GM20000 (cell line): ENCODE data around the gene PRR18.

Experiments used
- DNase-seq: peaks from one replicate; pipeline ENCODE4 v3.0.0; 2012; ENCODE audit warnings: low spot score
- TF ChIP-seq, protein P1 (sequence below): IDR thresholded peaks from 2 replicates; pipeline ENCODE4 v1.5.1; 2012; ENCODE audit warnings: mild to moderate bottlenecking, control low read depth; ENCODE audit errors: extremely low read depth, missing control alignments

The PRR18 gene

DNA sequence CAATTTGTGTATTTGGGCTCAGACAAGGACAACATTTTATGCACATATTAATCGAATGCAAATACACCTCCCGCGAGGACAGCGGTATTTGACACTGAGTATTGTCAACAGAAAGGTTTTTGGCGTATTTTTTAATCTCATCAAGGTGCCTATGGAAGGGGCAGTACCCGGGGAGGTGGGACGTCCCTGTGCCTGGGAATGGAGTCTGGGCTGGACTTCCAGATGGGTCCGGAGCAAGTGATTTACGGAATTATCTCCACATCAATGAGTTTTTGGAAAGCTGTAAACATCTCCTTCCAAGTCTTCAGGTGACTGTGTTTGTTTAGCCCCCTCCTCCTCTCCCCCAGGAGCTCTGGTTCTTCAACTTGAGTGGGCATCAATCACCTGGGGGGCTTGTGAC lies 39.8 kb downstream of the PRR18 start:
- no peak for DNase-seq
- TF ChIP-seq, protein P1, sequence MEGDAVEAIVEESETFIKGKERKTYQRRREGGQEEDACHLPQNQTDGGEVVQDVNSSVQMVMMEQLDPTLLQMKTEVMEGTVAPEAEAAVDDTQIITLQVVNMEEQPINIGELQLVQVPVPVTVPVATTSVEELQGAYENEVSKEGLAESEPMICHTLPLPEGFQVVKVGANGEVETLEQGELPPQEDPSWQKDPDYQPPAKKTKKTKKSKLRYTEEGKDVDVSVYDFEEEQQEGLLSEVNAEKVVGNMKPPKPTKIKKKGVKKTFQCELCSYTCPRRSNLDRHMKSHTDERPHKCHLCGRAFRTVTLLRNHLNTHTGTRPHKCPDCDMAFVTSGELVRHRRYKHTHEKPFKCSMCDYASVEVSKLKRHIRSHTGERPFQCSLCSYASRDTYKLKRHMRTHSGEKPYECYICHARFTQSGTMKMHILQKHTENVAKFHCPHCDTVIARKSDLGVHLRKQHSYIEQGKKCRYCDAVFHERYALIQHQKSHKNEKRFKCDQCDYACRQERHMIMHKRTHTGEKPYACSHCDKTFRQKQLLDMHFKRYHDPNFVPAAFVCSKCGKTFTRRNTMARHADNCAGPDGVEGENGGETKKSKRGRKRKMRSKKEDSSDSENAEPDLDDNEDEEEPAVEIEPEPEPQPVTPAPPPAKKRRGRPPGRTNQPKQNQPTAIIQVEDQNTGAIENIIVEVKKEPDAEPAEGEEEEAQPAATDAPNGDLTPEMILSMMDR, result no peak

DNA sequence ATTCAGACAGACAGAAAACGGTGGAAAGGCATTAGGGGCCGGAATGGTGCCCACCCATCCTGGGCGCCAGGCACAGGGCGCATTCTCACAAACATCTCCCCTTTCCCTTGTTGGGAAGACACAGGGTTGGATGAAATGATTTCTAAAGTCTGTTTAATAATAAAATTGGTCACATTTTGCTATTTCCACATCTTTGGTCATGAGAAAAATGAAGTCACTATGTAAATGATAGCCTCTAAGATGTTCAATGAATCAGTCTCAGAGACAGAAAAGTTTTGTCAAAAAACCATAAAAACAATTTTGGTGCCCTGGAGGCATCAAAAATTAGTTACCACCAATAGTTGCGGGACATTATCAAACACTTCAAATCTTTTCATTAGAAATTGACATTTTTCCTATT lies 40.7 kb downstream of the PRR18 start:
- TF ChIP-seq, protein P1, result no peak
- DNase-seq, result no peak

DNA sequence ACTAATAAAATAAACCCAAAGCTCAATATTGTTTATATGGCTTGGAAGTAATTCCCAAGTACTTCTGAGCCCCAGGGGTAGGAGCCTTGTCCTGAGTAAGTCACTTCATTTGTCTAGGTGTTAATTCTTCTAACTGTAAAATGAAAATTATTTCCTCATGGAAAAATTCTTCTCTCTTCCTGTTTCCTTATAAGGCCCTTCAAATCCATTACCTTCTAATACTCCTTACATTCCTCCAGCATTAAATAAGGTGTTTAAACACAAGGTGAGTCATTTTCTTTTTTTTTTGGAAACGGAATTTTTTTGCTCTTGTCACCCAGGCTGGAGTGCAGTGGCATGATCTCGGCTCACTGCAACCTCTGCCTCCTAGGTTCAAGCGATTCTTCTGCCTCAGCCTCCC lies 41.9 kb downstream of the PRR18 start:
- TF ChIP-seq, protein P1, result no peak
- no peak for DNase-seq

DNA sequence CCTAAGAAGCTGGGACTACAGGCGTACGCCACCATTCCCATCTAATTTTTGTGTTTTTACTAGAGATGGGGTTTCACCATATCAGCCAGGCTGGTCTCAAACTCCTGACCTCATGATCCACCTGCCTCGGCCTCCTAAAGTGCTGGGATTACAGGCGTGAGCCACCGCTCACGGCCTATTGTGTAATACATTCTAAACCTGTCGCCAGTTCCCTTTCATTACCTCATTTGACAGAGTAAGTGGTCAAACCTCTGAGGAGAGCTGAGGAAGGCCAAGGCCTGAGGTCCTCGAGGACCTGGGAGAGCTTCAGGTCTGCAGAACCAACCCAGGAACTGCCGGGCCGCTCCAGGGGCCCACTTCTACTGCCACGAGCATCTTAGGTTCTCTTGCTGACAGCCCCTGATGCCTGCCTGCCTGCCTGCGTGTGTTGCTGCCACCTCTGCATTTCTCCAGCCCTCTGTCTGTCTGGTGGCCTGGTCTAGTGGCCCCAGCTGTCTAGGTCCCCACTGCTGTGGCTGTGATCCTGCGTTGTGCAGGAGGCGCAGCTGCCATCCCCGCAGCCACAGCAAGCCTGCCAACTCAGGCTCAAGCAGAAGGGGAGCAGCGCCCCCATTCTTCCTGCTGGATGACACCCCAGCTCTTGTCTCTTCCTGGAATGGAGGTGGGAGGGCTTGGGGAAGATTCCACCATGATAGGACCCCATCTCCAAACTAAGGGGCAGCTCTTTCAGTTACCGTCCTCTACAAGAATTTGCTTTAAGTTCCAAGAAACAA lies 45.3 kb downstream of the PRR18 start:
- TF ChIP-seq, protein P1, result no peak
- no peak for DNase-seq

DNA sequence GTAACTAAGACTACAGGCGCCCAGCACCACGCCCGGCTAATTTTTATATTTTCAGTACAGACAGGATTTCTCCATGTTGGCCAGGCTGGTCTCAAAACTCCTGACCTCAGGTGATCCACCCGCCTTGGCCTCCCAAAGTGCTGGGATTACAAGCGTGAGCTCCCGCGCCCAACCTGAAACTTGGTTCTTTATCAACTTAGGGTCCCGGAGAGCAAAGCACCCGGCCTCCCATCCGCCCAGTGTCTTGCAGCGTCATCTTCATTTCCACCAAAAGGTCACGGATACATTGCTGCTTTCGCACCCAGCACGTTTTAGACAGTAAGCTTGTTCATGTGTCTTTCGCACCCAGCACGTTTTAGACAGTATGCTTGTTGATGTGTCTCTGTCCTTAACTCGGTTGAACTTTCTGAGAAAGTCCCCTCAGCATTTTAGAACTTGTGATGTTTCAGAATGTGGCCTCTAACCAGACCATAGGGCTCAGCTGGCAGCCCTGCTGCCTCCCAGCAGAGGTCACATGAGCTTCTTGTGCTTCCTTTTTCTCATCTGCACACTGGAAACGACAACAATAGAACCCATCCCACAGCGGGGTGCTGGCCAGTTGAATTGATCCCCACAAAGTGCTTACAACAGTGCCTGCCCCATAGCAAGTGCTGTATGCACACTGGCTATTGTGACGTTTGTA lies 48.8 kb downstream of the PRR18 start:
- DNase-seq, result no peak
- TF ChIP-seq, protein P1, result no peak

DNA sequence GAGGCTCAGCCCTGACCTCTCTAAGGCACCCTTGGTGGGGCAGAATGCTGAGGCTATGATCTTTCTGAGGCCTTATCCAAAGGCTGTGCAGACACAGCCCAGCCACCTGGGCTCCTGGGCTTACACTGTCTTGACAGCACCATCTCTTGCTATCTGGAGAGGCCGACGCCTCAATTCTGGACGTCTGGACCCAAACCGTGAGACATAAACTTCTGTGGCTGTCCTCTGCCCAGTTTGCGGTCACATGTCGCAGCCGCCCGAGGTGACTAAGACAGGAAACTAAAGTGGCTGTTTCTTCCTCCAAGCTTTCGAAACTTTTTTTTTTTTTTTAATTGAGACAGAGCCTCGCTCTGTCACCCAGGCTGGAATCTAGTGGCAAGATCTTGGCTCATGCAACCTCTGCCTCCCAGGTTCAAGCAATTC lies 49.3 kb downstream of the PRR18 start:
- DNase-seq, result peak; percentile 41
- TF ChIP-seq, protein P1, result no peak

DNA sequence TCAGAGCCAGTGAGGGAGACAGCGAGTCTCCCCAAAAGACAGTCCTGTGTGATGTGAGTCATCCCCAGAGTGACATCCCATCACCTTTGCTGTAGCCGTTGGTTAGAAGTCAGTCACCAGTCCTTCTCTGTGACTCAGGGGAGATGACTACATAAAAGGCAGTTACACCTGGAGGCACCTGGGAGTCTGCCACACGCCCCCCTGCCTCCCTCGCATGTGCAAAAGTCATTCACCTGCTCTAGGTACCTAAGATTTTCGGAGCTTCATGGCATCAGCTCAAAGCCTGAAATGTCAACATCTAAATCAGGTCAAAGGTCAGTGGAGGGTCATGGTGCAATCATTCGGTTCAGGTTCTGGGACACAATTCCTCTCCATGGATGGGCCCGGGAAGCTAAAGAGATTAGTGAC lies 50.3 kb downstream of the PRR18 start:
- no peak for DNase-seq
- TF ChIP-seq, protein P1, result no peak
